ENCODE results near the gene IMPDH1.

Gene IMPDH1

DNA sequence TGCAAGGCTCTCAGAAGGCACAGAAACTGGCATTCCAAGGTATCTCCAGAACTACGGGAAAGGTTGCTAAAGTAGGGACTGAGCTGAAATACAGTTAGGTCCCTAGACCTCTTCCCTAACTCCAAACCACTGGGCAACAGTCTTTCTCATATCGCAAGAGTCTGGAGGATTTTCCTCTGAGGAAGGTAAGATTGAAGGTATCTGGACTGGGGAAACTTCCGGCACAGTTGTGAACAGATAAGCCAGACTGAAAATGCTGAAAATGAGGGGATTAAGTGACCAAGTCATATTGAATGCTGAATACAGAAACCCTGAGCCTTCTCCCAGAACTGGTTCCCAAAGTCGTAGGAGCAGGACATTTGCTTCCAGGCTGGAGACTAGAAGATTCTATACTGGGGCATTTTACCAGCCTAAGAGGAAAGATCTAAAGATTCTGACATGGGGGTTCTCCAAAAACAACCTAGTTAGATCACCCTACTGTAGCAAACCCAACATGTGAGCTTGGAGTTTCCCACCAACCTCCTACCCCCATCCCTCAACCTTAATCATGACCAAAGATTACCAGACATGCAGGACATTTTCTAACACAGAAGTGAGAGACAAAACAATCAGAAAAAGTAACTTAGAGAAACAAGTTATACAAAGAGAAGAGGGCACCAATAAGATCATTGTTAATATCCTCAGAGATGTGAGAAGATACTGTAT lies 45.5 kb downstream of the IMPDH1 start:
- FAIRE-seq (no peak), DNase-seq (ENCODE audit: extremely low spot score, insufficient read length, low read depth) (no peak)

DNA sequence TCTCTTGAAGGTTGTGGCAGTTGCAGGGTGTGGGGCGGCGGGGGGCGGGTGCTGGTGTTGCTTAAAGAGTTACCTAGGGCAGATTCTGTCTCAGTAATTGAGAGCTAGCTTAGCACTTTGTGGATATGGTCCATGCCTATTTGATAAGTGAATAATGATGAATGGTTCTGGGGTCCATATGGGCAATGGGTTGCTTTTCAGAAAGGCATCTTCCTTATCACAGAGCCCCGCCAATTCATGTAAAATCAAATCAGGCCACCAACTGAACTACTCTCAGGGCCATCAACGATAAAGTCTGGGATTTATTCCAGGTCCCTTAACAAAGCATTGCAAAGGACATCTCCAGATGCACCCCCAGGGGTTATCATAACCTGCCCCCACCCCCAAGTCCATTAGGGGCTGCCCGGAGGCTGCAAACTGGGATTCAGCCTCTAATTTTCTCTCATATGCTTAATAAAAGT lies 46.5 kb downstream of the IMPDH1 start:
- no peak for FAIRE-seq

DNA sequence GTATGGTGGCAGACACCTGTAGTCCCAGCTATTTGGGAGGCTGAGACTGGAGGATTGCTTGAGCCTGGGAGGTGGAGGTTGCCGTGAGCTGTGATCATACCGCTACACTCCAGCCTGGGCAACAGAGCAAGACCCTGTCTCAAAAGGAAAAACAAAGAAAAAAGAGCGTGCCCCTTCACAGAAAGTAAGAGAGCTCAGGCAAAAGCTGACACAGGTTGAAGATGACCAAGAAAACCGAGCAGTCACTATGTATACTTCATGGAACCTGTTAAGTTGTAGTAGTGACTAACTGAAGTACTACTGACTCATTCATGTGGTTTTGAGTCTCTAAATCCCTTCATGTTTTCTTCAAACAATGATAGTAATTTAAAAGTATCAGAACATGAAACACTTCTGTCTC lies 47.1 kb downstream of the IMPDH1 start:
- no peak for DNase-seq (ENCODE audit: extremely low spot score, insufficient read length, low read depth)
- FAIRE-seq, result no peak

More for the DNA sequence above, 46.5 kb downstream of the IMPDH1 start:
- no peak for DNase-seq (ENCODE audit: extremely low spot score, insufficient read length, low read depth)

DNA sequence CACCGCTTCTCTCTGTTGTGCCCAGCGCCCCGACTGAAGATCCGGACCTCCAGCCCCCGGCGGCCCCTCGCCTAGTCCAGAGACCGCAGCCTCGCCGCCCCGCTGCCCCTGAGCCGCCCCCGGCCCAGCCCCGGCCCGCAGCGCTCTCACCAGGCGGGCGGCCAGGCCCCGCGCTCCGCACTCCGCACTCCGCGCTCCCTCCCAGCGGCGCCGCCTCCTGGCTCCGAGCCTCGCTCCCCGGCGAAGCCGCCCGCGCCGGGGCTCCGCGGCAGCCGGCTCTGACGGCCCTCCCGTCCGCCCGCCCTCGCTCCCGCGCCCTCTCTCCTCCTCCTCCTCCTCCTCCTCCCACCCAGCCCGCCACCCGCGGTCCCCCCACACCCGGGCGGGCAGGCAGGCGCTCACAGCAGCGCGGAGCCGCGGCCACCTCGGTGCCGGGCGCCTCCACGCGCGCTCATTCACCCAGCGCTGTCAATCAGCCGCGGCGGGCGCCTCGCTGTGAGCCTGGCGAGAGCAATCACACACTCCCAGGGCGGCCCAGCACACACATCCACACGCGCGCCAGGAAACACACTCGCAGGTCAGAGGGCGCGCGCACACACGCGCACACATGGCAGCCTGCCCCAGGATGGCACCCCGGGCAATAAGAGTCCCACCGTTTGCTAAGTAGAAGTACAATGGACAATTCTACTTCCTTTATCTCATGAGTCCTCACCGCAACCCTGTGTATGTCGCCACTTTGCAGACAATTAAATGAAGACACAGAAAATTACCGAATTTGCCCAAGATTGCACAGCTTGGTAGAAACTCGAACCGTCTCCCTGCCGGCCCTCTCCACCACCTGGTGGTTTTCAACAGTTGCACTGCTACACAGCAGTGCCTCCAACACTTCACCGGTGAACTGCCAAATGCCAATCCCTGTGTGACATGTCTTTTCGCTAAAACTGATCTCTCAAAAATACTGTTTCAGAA lies 48.1 kb downstream of the IMPDH1 start, which contains the start of gene PRRT4:
TSS of gene PRRT4 (minus strand) at position 280 of the 969 bp plus-strand sequence.
- DNase-seq (ENCODE audit: extremely low spot score, insufficient read length, low read depth) (no peak), FAIRE-seq (peak; percentile 12)

DNA sequence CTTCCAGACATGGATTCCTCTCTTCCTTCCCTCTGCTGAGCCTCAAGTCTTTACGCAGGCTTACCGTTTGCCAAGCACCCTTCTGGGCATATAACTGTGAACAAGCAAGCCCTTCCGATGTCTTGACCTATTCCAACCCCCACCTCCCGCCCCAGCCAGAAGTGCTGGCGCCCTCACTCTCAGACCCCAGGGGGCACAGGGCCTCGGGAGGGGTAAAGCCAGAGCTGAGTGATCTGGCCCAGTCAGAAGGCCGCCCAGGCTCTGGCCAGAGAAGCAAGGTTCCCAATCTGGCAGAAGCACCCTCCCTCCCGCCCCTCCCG lies 49.5 kb downstream of the IMPDH1 start:
- FAIRE-seq (no peak), DNase-seq (ENCODE audit: extremely low spot score, insufficient read length, low read depth) (no peak)

DNA sequence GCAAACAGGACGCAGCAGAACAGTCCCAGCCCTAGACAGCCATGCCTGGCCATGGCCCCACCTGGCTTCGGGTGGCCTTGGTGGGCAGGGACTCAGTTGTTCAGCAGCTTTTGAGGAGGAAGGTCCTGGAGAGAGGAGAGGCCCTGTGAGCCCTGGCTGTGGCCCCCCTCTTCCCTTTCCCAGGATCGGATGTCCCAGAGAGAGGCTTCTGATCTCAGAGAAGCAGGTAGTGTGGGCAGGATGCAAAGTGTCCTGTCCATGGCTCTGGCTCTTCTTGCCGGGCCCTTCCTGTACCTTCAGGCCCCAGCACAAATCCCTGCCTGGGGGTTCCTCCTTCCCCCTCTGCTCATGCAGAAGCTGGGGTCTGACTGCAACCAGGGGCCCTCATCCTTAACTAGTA lies 49.8 kb downstream of the IMPDH1 start:
- FAIRE-seq, result no peak
- DNase-seq (ENCODE audit: extremely low spot score, insufficient read length, low read depth), result no peak

DNA sequence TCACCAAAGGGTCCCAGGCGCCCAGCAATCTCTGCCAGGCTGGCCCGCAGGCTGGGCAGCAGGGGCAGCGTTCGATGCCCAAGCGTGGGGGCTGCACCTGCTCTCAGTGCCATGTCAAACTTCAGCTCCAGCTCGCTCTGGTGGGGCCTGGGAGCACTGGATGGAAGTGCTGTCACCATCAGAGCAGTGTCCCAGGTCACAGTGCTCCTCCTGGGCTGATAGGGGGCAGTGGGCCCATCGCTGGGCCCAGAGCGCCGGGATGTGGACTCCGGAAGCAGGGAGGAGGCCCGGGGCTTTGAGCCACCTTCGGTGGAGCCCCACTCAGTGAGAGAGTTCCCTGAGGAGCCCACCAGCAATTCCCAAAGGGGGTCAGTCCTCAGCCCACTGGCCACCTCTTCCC lies 50.4 kb downstream of the IMPDH1 start:
- no peak for DNase-seq (ENCODE audit: extremely low spot score, insufficient read length, low read depth)
- no peak for FAIRE-seq

DNA sequence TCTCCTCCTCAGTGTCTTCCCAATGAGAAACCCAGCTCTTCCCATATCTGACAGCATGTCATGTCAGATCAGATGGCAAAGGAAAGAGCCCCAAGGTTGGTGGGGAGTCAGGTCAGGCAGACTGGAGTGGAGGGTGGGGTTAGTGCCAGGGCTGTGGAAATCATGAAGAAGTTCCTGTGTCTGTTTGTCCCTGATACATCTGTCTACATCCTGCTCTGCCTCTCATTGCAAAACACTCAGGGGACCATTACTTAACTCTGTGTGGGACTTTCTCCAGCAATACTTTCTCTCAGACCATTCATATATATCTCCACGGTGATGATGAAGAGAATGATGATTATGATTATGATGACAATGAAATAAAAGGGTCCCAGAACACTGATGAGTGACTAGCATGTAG lies 51.5 kb downstream of the IMPDH1 start:
- FAIRE-seq (no peak), DNase-seq (ENCODE audit: extremely low spot score, insufficient read length, low read depth) (no peak)

DNA sequence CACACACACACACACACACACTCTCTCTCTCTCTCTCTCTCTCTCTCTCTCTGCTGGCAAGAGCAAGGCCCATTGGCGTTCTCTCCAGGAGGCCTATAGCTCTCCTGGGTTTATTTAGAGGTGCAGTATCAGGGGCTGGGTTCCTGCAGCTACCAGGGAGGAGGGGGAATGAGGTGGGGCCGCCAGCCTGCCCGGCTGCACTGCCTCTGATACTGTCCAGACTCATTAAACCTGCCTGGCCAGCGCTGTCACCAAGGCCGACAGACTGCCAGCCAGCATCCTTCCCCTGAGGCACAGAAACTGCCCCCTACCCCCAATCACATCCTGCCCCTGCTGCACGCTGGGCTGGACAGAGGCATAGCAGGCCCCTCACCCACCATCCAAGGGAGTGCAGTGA lies 52.6 kb downstream of the IMPDH1 start:
- no peak for FAIRE-seq
- DNase-seq (ENCODE audit: extremely low spot score, insufficient read length, low read depth), result no peak

DNA sequence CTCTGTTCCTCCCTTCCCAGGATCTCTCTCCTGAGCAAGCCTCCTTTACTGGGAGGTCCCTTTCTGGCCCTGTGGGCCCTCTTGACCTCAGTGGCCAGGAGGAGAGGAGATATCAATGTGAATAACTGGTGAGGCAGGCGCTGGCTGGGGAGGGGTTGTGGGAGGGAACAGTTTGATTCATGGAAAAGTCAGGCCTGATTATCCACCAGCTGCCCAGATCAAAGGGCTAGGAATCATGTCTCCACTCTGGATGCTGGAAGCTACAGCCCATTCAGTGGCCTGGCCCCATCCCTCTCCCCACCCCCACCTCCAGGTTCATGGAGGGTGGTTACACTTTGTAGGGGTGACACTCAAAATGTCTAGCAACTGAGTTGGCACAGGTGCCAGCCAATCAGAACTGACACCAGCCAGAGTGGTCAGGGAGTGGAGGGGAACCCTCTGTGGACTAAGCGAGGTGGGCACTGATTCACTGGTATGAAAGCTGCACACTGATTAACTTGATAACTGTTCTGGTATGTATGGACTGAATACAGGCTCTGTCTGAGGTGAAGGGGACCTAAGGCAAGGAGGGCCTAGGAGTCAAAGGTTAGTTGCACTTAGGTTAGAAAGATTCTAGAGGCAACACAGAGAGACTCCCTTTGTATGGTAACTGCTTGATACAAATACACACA lies 53.1 kb downstream of the IMPDH1 start:
- no peak for DNase-seq (ENCODE audit: extremely low spot score, insufficient read length, low read depth)
- FAIRE-seq, result no peak

DNA sequence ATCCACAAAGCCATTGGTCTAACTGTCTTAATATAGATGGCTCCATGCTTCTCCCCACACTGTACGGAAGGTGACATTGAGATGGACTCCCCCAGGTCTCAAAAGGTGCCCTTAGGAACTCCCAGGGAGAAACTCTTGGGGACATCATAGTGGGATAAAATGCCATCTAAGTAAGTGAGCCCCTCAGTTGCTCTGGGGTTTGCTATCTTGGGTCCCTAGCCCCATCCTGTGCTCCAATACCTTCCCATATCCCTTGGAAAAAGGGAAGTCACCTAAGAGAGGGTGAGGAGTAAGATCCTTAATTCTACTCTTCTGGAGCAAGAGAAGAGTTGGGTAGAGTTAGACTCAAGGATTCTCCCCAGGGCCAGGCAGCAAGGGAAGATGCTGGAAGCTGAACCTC lies 56.2 kb downstream of the IMPDH1 start:
- FAIRE-seq, result no peak

DNA sequence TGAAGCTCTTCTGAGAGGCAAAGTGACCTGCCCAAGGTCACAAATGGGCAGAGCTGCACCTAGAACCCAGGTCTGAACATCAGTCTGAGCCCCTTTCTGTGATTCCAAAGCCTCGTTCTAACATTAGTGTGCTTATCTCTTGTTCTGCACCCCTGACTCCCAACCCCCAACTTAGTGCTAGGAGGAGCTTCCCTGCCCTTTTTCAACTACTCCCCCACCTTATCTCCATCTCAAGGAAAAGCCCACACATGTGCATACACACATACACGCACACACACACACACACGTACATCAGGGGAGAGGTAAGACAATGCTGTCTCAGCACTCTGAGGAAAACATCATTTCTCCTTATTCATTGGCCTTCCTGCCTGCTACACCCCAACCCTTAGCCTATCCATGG lies 56.6 kb downstream of the IMPDH1 start:
- no peak for FAIRE-seq
- DNase-seq (ENCODE audit: extremely low spot score, insufficient read length, low read depth), result no peak

More for the DNA sequence above, 56.2 kb downstream of the IMPDH1 start:
- no peak for DNase-seq (ENCODE audit: extremely low spot score, insufficient read length, low read depth)

DNA sequence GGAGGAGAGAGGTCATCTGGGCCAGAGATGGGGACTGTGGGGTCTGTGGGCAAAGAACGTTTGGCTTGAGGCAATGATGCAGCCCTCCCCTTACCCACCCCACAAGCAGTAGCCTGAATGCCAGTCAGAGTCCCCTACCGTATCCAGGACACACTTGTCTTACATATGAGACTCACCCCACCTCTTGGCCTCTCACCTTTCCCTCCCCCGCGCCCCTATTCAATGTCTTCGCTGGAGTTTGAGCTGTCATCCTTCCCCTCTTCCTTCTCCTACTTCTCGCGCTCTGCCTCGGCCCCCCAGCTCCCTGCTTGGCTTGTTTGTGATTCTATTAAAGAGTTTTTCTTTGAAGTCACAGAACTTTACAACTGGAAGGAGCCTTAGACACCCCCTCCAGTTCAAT lies 57.1 kb downstream of the IMPDH1 start:
- FAIRE-seq, result no peak
- no peak for DNase-seq (ENCODE audit: extremely low spot score, insufficient read length, low read depth)

DNA sequence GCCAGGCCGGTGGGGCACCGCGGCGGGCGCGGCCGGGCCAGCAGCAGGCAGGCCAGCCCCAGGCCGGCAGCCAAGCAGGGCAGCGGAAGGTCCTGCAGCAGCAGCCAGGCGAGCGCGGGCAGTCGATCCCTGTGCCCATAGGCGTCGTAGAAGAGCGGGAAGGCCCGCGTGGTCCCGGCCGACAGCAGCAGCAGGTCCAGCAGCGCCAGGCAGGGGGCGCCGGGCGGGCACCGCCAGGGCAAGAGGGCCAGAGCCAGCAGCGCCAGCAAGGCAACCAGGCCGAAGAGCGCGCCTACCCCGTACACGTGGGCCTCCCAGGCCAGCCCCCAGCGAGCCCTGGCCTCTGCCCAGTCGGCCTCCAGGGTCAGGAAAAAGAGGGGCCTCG lies 57.6 kb downstream of the IMPDH1 start:
- no peak for DNase-seq (ENCODE audit: extremely low spot score, insufficient read length, low read depth)
- no peak for FAIRE-seq

DNA sequence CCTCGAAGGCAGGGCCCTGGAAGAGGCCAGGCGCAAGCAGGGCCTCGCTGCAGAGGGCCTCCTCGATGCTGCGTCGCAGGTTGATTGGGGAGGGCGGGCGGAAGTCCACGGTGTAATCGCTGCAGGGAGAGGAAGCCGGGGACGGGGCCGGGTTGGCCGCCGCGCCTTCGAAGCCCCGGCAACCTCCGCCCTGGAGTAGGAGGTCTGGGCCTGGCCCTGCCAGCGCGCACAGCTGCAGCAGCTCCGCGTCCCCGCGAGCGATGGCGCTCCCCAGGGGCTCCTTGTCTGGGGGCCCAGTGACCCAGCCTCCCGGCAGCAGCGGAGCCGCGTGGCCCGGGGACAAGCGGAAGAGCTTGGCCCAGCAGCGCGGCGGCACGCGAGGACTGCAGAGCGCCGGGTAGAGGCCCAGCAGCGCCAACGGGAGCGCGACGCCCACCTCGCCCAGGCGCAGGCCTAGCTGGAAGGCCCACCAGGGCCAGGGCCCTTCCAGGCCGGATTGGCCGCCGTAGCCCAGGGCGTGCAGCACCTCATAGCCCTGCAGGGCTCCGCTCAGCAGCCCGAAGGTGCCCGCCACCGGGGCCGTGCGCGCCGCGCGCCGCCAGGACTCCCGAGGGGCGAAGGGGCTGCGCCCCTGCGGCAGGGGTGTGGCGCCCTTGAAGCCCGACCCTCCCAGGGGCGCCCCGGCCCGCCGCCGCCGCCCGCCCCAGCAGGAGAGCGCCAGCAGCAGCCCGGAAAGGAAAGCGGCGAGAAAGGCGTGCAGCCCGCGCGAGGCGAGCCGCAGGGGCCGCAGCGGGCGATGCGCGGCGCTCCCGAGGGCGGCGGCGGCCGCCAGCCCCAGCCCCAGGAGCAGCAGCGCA lies 58.3 kb downstream of the IMPDH1 start:
- FAIRE-seq (no peak), DNase-seq (ENCODE audit: extremely low spot score, insufficient read length, low read depth) (no peak)

DNA sequence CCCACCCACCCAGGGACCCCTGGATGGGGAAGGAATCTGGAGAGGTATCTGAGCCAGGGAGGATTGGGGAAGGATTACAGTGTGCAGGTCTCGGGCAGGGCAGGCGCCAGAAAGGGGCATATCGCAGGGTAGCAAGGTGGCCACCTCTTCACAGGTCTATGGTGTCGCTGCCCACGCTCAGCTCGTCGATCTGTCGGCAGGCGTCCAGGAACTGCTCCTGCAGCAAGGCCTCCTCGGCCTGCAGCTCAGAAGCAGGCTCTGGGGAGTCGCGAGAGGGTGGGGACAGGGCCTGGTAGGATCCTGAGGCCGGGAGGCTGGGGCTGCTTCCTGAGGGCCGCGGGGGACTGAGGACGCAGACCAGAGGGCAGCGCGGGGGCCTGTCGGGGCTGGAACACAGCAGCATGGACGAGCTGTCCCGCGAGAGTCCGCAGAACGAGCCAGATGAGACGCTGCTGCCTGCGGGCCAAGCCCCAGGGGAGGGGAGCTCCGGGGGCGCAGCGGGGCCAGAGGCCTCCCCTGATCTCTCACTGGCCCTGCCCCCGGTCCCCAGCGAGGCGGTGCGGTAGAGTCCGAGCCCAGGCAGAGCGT lies 59.0 kb downstream of the IMPDH1 start:
- no peak for DNase-seq (ENCODE audit: extremely low spot score, insufficient read length, low read depth)
- FAIRE-seq, result no peak

DNA sequence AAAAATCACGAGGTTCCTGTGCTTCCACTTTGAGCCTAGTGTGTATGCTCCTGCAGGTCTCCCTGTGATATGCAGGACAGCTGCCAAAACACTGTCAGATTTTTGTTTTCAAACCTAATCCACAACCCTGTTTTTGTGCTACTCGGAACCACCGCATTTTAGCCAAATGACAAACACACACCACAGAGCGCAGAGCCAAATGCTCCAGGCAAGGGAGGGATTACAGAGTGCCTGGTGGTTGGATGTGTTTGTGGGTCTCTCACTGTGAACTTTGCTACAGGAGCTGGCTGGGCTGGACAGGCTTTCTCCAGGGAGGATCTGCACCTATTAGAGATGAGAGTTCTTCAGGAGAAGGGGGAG lies 60.3 kb downstream of the IMPDH1 start:
- FAIRE-seq (no peak), DNase-seq (ENCODE audit: extremely low spot score, insufficient read length, low read depth) (no peak)

DNA sequence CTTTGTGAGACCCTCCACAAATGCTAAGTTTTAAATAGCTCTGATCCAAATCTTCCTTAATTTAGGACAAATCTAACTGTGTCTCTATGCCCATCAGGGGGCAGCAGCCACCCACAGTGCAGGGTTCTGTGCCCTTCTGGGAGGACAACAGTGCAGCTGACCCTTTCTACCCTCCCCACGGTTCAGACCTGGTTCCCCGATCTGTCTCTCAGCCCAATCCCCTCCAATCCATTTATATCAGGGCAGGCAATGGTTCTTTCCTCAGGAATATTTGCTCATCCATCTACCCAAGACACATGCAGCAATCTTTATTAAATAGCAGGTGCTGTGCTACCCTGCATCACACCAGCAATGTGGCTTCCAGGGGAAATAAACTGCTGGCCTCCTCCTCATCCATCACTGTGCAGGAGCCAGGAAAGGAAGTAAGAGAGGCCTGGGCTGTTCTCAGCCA lies 62.1 kb downstream of the IMPDH1 start:
- DNase-seq (ENCODE audit: extremely low spot score, insufficient read length, low read depth) (no peak), FAIRE-seq (no peak)

DNA sequence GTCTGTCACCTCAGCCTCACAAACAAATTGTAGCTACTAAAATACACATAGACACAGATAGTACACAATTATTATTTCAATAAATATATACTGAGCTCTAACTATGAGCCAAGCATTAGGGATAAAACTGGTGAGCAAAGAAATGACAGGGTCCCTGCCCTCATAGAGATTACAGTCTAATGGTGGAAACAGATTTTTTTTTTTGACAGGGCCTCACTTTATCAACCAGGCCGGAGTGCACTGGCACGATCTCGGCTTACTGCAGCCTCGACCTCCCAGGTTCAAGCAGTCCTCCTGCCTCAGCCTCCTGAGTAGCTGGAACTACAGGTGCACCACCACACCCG lies 65.4 kb downstream of the IMPDH1 start:
- DNase-seq (ENCODE audit: extremely low spot score, insufficient read length, low read depth) (no peak), FAIRE-seq (no peak)

Measured in GM18507 (cell line).